Peyer's patch (tissue), 4 donors: ENCODE measurements around the gene CHST15.

Source experiments
- CTCF ChIP-seq, 6 experiments: fragments of 450-650 bp in 4 of 6; fragments of 200-600 bp in 2 of 6; sonication (generic) in 1 of 6; IDR thresholded peaks; one replicate each; pipeline ENCODE4 v1.5.1; 2017 to 2019; ENCODE audit warnings: antibody characterized with exemption in 6 of 6, mild to moderate bottlenecking in 3 of 6, moderate library complexity in 1 of 6
- POLR2A ChIP-seq, 2 donors: fragments of 450-650 bp; IDR thresholded peaks; one replicate each; pipeline ENCODE4 v1.5.1; 2017; ENCODE audit warnings: antibody characterized with exemption in 2 of 2, mild to moderate bottlenecking in 2 of 2, moderate library complexity in 2 of 2

DNA sequence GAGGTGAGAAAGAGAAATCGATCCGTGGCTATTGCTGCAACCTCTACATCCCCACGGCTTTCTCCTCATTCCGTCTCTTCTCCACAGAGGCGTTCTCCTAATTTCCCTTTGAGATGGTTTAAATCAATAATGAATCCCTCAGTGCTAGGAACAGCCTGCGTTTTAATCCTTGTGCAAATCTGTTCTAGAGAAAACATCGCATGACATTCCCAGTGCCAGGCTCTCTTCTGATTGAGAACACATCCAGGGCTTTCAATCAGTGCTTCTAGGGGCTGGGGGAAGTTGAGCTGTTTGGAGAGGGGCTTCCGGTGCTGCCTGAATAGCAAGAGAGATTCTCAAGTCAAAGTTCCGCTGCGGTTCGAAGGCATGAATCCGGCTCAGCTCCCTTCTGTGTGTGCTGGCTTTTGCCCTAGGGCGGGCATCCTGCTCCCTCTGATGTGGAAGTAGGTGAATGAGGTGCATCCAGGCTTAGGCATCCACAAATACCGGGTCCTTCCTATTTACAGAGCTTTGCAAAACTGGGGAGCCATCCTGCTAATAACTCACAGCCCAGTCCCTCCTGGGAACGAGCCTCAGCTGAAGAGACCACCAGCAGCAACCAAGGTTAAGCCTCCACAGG lies 62.8 kb downstream of the CHST15 start:
- TF ChIP-seq POLR2A (IDR thresholded peaks at IDR 0.05) (no peak), CTCF (IDR thresholded peaks at IDR 0.05) (no peak)
